ENCODE measurements around the gene B3GAT1. TPM values are rescaled to one million over a fixed set of nuclear protein-coding genes. Genes with fewer than 3 reads are reported as not detected.

Gene B3GAT1
- total RNA-seq, 1 experiment from 2014 or later = 34.3 TPM

DNA sequence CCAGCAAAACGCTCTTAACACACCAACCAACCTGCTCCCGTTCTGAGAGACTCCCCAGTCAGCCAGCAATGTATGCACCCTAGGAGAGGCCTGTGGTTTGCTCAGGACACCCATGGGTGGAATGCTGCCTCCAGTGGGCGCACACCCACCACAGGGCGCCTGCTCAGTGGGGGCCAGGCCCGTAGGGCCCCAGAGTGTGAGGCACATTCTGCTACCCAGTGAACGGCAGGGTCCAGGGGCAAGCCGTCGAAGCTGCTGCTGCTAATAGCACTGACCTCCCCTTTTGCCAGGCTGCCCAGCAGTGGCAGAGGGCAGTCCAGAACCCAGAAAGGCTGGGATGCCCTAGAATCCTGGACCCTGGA is 12.8 kb downstream of the B3GAT1 start:
- H4K8ac ChIP-seq (replicated peaks; ENCODE audit: insufficient read length, low read depth, low read length) = no peak overlapping the region
- no peak overlapping the region for H4K91ac ChIP-seq (ENCODE audit: insufficient read length, low read depth, low read length)
- no peaks in the 10 kb centered on the region for H3K27me3 ChIP-seq (ENCODE audit: insufficient read depth, low read length)
- no peaks in the 10 kb centered on the region for H3K23me2 ChIP-seq (ENCODE audit: insufficient read length, low read depth, low read length, poor library complexity, severe bottlenecking)
- H4K20me1 ChIP-seq (ENCODE audit: control insufficient read depth, insufficient read depth, insufficient read length) = no peaks in the 10 kb centered on the region
- H3K9me3 ChIP-seq (ENCODE audit: control insufficient read depth, low read depth, low read length) = no peaks in the 10 kb centered on the region
- H2BK5ac ChIP-seq (ENCODE audit: insufficient read length, low read length) = no peak overlapping the region
- H3K4ac ChIP-seq (ENCODE audit: low read depth, low read length) = no peak overlapping the region
- no peak overlapping the region for H3K9ac ChIP-seq (ENCODE audit: extremely low read depth, insufficient read length, low read length)
- H3K27ac ChIP-seq (ENCODE audit: insufficient read length, low read depth, low read length) = no peak overlapping the region
- H3K27me3 Mint-ChIP-seq (ENCODE audit: low read depth) = no peaks in the 10 kb centered on the region
- TF ChIP-seq, protein P1, sequence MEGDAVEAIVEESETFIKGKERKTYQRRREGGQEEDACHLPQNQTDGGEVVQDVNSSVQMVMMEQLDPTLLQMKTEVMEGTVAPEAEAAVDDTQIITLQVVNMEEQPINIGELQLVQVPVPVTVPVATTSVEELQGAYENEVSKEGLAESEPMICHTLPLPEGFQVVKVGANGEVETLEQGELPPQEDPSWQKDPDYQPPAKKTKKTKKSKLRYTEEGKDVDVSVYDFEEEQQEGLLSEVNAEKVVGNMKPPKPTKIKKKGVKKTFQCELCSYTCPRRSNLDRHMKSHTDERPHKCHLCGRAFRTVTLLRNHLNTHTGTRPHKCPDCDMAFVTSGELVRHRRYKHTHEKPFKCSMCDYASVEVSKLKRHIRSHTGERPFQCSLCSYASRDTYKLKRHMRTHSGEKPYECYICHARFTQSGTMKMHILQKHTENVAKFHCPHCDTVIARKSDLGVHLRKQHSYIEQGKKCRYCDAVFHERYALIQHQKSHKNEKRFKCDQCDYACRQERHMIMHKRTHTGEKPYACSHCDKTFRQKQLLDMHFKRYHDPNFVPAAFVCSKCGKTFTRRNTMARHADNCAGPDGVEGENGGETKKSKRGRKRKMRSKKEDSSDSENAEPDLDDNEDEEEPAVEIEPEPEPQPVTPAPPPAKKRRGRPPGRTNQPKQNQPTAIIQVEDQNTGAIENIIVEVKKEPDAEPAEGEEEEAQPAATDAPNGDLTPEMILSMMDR (conservative IDR thresholded peaks at IDR 0.05) = no peak
- no peaks in the 10 kb centered on the region for H3K4me1 ChIP-seq (ENCODE audit: insufficient read depth, low read length)
- H2BK120ac ChIP-seq (ENCODE audit: low read depth, low read length, poor library complexity, severe bottlenecking) = no peak overlapping the region
- WGBS (ENCODE audit: extremely low coverage, insufficient read length, low lambda C conversion rate) = no CpG with 5 or more reads among the region's 8 CpGs
- peaks cover 10% of the 10 kb centered on the region in 2 experiments; a peak in 3 of 4 replicates for H3K4me1 Mint-ChIP-seq
- no peak overlapping the region for H4K5ac ChIP-seq (ENCODE audit: insufficient read length, low read depth, low read length)
- DNase-seq = no peak
- no peaks in the 10 kb centered on the region for H3K79me1 ChIP-seq (ENCODE audit: insufficient read depth, low read depth, low read length, poor library complexity, severe bottlenecking)
- H3K4me3 Mint-ChIP-seq = no peak overlapping the region
- H3K79me2 ChIP-seq (ENCODE audit: insufficient read depth, low read length) = peaks cover 1% of the 10 kb centered on the region; the same call in 1 of the 2 replicates
- H3K23ac ChIP-seq (ENCODE audit: insufficient read length, low read depth, low read length) = no peak overlapping the region
- H3K36me3 Mint-ChIP-seq (ENCODE audit: insufficient read depth in 1 of 3, low read depth in 3 of 3) = peaks cover 9 to 15% (median 11%) of the 10 kb centered on the region in 3 experiments; a peak in 4 of 7 replicates
- H3K27ac Mint-ChIP-seq = peak overlapping the region in 1 of 3 experiments; percentile 34; a peak in 2 of 7 replicates
- H3K18ac ChIP-seq (ENCODE audit: insufficient read length, low read depth, low read length) = no peak overlapping the region
- H2BK15ac ChIP-seq (ENCODE audit: low read depth, low read length) = no peak overlapping the region
- H3T11ph ChIP-seq (ENCODE audit: low read length) = no peak overlapping the region
- no peak overlapping the region for H2AFZ ChIP-seq (ENCODE audit: low read length)
- no peak overlapping the region for H2BK20ac ChIP-seq (ENCODE audit: low read depth, low read length, poor library complexity, severe bottlenecking)
- no peak overlapping the region for H2AK5ac ChIP-seq (ENCODE audit: insufficient read length, low read length)
- no peaks in the 10 kb centered on the region; a peak in 1 of 5 replicates for H3K9me3 Mint-ChIP-seq
- no peak overlapping the region for H2BK12ac ChIP-seq (ENCODE audit: insufficient read length, low read depth, low read length)
- no peak overlapping the region for H3K14ac ChIP-seq (ENCODE audit: insufficient read depth, low read length)
- H3K56ac ChIP-seq (ENCODE audit: insufficient read length, low read depth, low read length) = no peak overlapping the region
- H3K4me2 ChIP-seq (ENCODE audit: insufficient read depth, insufficient read length, low read length) = no peak overlapping the region
